ENCODE data around the gene UHRF2. TPM values are rescaled to one million over a fixed set of nuclear protein-coding genes. Genes with fewer than 3 reads are reported as not detected.

Gene UHRF2
- total and polyA plus RNA-seq, 2 of the 4 experiments (the other 2 are of a cell fraction): 27.6 to 37.3 TPM

- Histone ChIP-seq H3K4me3 (ENCODE audit: insufficient read depth, low read depth, low read length) (no peak overlapping the region), H3K14ac (replicated peaks; ENCODE audit: low read depth, low read length) (no peak overlapping the region), H2BK5ac (ENCODE audit: low read depth, low read length, poor library complexity, severe bottlenecking) (peak overlapping the region; percentile 62), H2BK120ac (ENCODE audit: low read depth, low read length) (no peak overlapping the region), H3K27me3 (ENCODE audit: control insufficient read depth, insufficient read depth, low read length) (no peaks in the 10 kb centered on the region), H3K4me1 (ENCODE audit: control insufficient read depth, insufficient read depth, low read length) (peaks cover 3% of the 10 kb centered on the region; the same call in 1 of the 2 replicates), H3K23ac (ENCODE audit: low read depth, low read length) (no peak overlapping the region), H3K18ac (ENCODE audit: low read depth, low read length) (no peak overlapping the region), H4K91ac (ENCODE audit: insufficient read depth, low read depth, low read length) (no peak overlapping the region), H2BK20ac (ENCODE audit: low read depth, low read length) (no peak overlapping the region), H3K56ac (ENCODE audit: extremely low read depth, insufficient read depth, low read length) (no peak overlapping the region), H2AFZ (replicated peaks; ENCODE audit: low read length, poor library complexity) (no peak overlapping the region), H3K9ac (ENCODE audit: low read depth, low read length) (no peak overlapping the region), H3K36me3 (ENCODE audit: control insufficient read depth, insufficient read depth, low read length) (peaks cover 19% of the 10 kb centered on the region), H4K5ac (ENCODE audit: low read depth, low read length) (no peak overlapping the region), H2BK15ac (ENCODE audit: low read depth, low read length) (no peak overlapping the region), H3K27ac (ENCODE audit: insufficient read depth, low read length) (no peak overlapping the region), H3K9me3 (ENCODE audit: control insufficient read depth, insufficient read depth, low read length) (no peaks in the 10 kb centered on the region), H2AK9ac (replicated peaks; ENCODE audit: low read depth, low read length, poor library complexity) (no peak overlapping the region), H2AK5ac (ENCODE audit: low read depth, low read length) (no peak overlapping the region), H4K8ac (ENCODE audit: low read depth in 2 of 2, low read length in 2 of 2) (no peak overlapping the region), H4K20me1 (ENCODE audit: insufficient read depth, low read length) (peaks cover 65% of the 10 kb centered on the region), H3K79me1 (ENCODE audit: low read depth in 1 of 2, low read length in 2 of 2) (peaks cover 10 to 70% of the 10 kb centered on the region in 2 experiments), H3K9me1 (ENCODE audit: insufficient read depth, low read length) (peaks cover 13% of the 10 kb centered on the region), H3K4me2 (ENCODE audit: low read depth, low read length) (no peak overlapping the region), H3K4ac (ENCODE audit: low read depth, low read length) (no peak overlapping the region)
- ATAC-seq (ENCODE audit: low read depth) (peak; percentile 71), DNase-seq (peak; percentile 57)
- in situ Hi-C loops (cut with MboI; ENCODE audit: low sequenced_read_pairs) (no loop called here), intact Hi-C loops (cut with micrococcal nuclease) (no loop called here), dilution Hi-C loops (cut with HindIII; ENCODE audit: low sequenced_read_pairs, unreplicated experiment) (no loop called here)
- BruUV-seq (replicated peaks): no TSS peak
- TF ChIP-seq USF2 (IDR thresholded peaks at IDR 0.05; ENCODE audit: low read depth, low read length) (no peak), ELK1 (IDR thresholded peaks at IDR 0.05; ENCODE audit: borderline replicate concordance, low read depth, low read length) (no peak), POLR2A (IDR thresholded peaks at IDR 0.05; ENCODE audit: low read depth, low read length) (no peak), MXI1 (IDR thresholded peaks at IDR 0.05; ENCODE audit: borderline replicate concordance, low read depth, low read length) (no peak), RCOR1 (IDR thresholded peaks at IDR 0.05; ENCODE audit: insufficient replicate concordance, low read length) (no peak), MAZ (IDR thresholded peaks at IDR 0.05; ENCODE audit: borderline replicate concordance, low read depth, low read length) (no peak), RFX5 (IDR thresholded peaks at IDR 0.05; ENCODE audit: low read depth, low read length) (no peak), BHLHE40 (IDR thresholded peaks at IDR 0.05; ENCODE audit: low read depth, low read length) (no peak), CEBPB (IDR thresholded peaks at IDR 0.05; ENCODE audit: low read depth, low read length) (no peak), NFE2L2 (IDR thresholded peaks at IDR 0.05; ENCODE audit: low read depth, low read length) (no peak), SMC3 (IDR thresholded peaks at IDR 0.05; ENCODE audit: low read depth, low read length) (no peak), RAD21 (IDR thresholded peaks at IDR 0.05; ENCODE audit: low read length) (no peak), MAFK (IDR thresholded peaks at IDR 0.05; ENCODE audit: low read depth, low read length) (no peak), CHD1 (IDR thresholded peaks at IDR 0.05; ENCODE audit: low read depth, low read length) (no peak), FOS (IDR thresholded peaks at IDR 0.05; ENCODE audit: low read depth, low read length) (no peak)
- POLR2A ChIA-PET (ENCODE audit: unreplicated experiment): no interaction called here
- CTCF ChIA-PET: no interaction called here
- WGBS, 2 experiments (ENCODE audit: extremely low coverage in 2 of 2, insufficient read length in 1 of 2): no CpG with 5 or more reads among the region's 3 CpGs
These were observed 27.4 kb downstream of the UHRF2 start for GRCh38 chr9:6440405-6440804.
